GM19099 (cell line): Measurements from ENCODE around the gene RNF121.

ENCODE experiments used
- POLR2A ChIP-seq: IDR thresholded peaks from 3 replicates; pipeline ENCODE4 v1.6.1; 2011; ENCODE audit warnings: low read depth; ENCODE audit not compliant: insufficient read length; ENCODE audit errors: extremely low read depth

The RNF121 gene

GRCh38 chr11:71979094-71979493 lies 50.2 kb downstream of the RNF121 start:
- no peak for TF ChIP-seq POLR2A

DNA sequence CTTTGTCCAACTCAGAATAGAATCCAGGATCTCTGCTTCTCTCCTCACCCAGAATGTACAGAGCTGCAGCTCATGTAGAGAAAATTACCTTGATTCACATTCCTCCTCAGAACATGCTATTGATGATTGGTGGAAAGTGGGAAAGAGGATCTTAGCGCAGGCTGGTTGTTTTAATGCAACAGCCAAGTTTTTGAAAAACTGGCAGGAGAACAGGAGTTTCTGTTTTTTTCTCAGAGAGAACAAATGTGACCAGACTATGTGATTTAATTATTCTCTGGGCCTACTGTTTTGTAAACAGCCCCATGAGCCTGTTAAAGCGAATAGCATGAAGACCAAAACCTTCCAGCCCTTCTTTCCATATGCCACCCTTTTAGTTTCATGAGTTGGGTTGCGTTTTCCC lies 50.8 kb downstream of the RNF121 start:
- no peak for TF ChIP-seq POLR2A

DNA sequence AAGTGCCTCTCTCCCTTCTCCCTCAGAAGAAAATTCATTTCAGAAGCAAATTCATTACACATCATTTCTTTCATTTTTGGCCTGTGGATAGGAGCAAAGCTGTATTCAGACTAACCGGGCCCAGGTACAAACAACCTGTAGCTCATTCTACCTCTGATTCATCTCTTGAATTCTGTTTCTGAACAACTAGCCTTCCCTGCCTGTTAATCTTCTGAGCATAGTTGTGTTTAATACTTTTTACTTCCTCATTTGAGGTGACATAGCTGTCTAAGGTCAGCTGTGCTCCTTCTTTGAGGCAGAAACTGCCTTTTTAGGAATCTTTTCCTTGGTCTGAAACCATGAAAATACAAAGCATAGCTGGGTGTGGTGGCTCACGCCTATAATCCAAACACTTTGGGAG lies 57.3 kb downstream of the RNF121 start:
- no peak for TF ChIP-seq POLR2A

GRCh38 chr11:71987521-71987920 lies 58.7 kb downstream of the RNF121 start:
- TF ChIP-seq POLR2A: no peak

GRCh38 chr11:71988050-71988449 lies 59.2 kb downstream of the RNF121 start:
- TF ChIP-seq POLR2A: no peak

GRCh38 chr11:71990701-71991100 lies 61.9 kb downstream of the RNF121 start:
- no peak for TF ChIP-seq POLR2A

DNA sequence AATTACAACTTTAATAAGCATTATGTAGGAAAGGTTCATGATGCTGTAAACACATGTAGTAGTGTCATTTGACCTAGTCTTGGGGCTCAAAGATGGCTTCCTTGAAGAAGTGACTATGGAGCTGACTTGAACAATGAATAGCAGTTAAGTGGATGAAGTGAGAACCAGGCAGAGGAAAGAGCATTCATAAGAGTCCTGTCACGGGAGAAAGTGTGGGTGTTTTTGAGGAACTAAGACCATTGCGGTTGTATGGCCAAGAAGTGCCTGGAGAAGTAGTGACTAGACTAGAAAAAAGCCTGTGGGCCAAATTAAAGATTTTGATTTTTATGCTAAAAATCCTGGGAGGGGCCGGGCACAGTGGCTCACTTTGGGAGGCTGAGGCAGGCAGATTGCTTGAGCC lies 62.6 kb downstream of the RNF121 start:
- no peak for TF ChIP-seq POLR2A

GRCh38 chr11:71992136-71992730 lies 63.4 kb downstream of the RNF121 start:
- TF ChIP-seq POLR2A: peak; percentile 12

DNA sequence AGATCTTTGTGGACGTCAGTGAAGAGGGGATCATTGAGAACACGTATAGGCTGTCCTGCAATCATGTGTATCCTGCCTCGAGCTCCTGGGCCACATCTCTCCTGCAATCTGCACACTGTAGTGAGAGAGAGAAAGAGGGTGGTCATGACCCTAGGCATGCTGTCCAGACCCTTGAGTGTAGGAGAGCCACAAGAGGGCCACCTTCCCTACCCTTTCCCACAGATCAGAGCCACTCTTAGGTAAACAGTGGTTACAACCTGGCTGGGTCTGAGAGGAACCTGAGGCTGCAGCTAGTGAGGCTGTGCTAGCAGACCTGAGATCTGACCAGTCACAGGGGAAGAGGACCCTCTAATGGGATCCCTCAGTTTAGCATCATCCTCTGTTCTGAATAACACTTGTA lies 65.9 kb downstream of the RNF121 start:
- no peak for TF ChIP-seq POLR2A

- TF ChIP-seq POLR2A: no peak
Measured at GRCh38 chr11:71995726-71996291, 67.0 kb downstream of the RNF121 start.

- TF ChIP-seq POLR2A: no peak
Measured at GRCh38 chr11:71996517-71996916, 67.7 kb downstream of the RNF121 start.

DNA sequence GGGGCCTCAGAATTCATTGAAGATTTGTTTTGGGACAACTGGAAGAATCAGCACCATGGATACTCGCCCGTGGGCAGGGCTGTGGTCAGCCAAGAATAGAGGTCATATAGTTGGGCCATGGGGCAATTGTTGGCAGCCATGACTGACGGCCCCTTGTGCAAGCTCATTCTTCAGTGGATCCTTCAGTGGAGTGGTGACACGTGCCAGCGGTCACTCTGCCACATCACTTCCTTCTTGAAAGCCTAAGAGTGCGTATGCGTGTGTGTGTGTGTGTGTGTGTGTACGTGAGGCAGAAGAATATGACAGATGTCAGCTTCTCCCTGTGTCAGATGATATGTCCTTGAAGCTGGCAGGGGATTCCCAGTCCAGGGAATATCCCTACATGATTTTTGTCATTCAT lies 68.1 kb downstream of the RNF121 start:
- TF ChIP-seq POLR2A: no peak

DNA sequence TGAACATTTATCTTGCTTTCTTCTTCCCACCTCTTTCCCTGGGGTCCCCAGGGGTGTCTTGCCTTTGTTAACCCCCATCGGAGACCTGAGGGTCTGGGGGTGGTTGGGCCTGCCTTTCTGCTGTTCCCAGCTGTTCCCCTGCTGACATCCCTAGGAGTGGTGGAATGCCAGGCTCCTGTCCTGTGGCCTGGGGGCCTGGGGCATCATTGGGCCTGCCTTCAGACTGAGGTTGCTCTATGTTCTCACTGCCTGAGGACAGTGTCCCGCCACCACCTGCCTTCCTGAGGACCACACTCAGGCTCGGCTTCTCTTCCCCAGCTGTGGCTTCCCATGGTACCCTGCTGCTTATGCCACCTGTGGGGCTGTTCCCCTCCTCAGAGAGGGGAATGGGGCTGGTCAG lies 68.7 kb downstream of the RNF121 start:
- no peak for TF ChIP-seq POLR2A

DNA sequence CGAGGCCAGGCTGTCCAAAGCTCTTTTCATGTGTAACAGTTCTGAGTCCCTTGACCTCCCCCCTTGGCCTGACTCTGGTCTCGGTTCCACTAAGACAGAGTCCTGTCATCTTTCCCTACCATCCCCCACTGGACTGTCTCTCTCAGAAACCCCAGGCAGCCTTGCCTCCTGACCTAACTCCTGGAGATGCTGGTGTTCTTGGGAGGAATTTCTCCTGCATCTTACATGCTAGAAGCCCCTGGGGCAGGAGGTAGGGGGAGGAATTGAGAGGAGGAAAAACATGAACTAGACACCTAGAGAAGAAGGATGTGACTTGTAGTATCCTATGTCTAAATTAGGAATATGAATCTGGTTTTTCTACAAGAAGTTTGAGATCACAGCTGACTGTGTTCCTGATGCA lies 69.2 kb downstream of the RNF121 start:
- TF ChIP-seq POLR2A: no peak

DNA sequence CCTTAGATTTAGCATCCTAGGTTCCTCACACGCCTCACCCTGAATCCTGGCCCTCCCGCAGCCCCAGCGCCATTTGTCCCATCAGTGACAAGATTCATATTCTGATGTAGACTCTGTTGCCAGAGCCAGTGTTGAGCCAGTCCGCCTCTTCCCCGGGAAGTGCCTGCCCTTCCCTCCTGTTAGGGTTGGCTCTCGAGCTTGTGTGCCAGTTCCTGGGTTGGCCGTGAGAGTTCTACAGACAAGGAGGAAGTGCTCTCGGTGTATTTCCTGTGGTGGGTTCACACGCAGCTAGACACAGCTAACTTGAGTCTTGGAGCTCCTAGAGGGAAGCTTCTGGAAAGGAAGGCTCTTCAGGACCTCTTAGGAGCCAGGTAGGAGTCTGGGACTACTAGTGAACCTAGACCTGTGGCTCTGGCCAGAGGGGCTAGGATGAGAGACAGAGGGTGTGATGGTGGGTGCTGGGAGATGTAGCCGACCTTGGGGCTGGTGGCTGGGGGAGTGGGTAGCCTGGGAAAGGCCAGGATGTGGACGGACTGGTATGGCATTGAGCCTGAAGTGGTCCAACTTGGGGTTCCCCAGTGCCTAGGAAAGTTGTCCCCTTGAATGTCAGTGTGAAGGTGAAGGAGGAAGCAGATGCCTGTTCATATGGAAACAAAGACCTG lies 69.9 kb downstream of the RNF121 start, which contains the start of gene IL18BP:
Gene IL18BP, plus strand, starts transcription at position 261 of the 662 bp plus-strand sequence. CDS start 1,076 bp downstream, outside the sequence.
- TF ChIP-seq POLR2A: no peak

DNA sequence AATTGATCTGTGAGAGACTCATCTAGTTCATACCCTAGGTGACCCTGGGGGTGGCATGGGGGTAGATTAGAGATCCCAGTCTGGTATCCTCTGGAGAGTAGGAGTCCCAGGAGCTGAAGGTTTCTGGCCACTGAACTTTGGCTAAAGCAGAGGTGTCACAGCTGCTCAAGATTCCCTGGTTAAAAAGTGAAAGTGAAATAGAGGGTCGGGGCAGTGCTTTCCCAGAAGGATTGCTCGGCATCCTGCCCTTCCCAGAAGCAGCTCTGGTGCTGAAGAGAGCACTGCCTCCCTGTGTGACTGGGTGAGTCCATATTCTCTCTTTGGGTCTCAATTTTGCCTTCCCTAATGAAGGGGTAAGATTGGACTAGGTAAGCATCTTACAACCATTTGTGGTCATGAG lies 70.5 kb downstream of the RNF121 start:
- no peak for TF ChIP-seq POLR2A
